HUES48 (cell line): Measurements from ENCODE around the gene IFITM1.
A peak's percentile ranks its signal among the peaks of the same experiment; 100 is the strongest.
"Not testable (repeated sequence)": the region's sequence is repeated elsewhere in the genome, so short reads cannot be mapped to it uniquely, and the experiment has no call there.

Experiments
- H3K27ac ChIP-seq: one replicate; pipeline ENCODE4 v1.7.0; 2013; ENCODE audit warnings: low read depth, low read length, inconsistent platforms
- H3K27me3 ChIP-seq: 2 replicates; pipeline ENCODE4 v1.6.1; 2013; ENCODE audit warnings: mild to moderate bottlenecking, low read length; ENCODE audit not compliant: control insufficient read depth, insufficient read depth
- H3K36me3 ChIP-seq: 2 replicates; pipeline ENCODE4 v1.6.1; 2013; ENCODE audit warnings: low read length; ENCODE audit not compliant: control insufficient read depth, insufficient read depth
- H3K4me1 ChIP-seq: 2 replicates; pipeline ENCODE4 v1.6.1; 2013; ENCODE audit warnings: mild to moderate bottlenecking, low read length; ENCODE audit not compliant: control insufficient read depth, insufficient read depth
- H3K4me3 ChIP-seq: 2 replicates; pipeline ENCODE4 v1.5.1; 2013; ENCODE audit warnings: mild to moderate bottlenecking, low read depth, low read length
- H3K9ac ChIP-seq: 2 replicates; pipeline ENCODE4 v1.6.1; 2013; ENCODE audit warnings: mild to moderate bottlenecking, low read depth, low read length, moderate library complexity
- H3K9me3 ChIP-seq: 2 replicates; pipeline ENCODE4 v1.6.1; 2013; ENCODE audit warnings: low read length; ENCODE audit not compliant: control insufficient read depth, insufficient read depth

IFITM1 gene

DNA sequence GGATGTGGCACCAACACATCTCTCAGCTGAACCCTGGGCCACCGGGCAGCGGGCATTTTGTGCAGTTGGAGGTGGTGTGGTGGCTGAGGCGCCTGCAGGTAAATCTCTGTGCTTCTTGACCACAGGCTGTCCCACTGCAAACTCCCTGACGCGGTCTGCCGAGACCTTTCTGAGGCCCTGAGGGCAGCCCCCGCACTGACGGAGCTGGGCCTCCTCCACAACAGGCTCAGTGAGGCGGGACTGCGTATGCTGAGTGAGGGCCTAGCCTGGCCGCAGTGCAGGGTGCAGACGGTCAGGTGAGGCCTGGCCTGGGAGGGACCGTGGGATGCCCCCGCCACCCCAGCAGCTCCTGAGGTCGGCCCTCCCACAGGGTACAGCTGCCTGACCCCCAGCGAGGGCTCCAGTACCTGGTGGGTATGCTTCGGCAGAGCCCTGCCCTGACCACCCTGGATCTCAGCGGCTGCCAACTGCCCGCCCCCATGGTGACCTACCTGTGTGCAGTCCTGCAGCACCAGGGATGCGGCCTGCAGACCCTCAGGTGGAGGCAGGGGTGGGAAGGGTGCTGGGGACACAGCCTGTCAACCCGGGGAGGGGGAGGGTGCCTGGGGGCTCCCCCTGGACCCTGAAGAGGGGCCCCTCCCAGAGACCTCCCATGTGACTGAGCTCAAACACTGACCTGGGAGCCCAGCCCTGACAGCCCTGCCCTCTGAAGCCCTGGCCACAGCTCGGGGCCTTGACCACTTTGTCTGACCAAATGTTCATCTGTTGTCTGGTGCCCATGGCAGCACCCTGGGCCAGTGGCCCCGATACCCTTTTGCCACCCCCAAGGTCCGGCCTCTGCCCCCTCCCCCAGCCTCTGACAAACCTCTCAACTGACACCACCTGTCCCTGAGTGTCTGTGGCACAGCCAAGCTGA is 29.5 kb upstream of the IFITM1 start:
- Histone ChIP-seq H3K4me1 (peaks cover under 1% of the 10 kb centered on the region), H3K9ac (no peak overlapping the region), H3K27ac (no peak overlapping the region), H3K36me3 (no peaks in the 10 kb centered on the region), H3K9me3 (no peaks in the 10 kb centered on the region), H3K27me3 (peaks cover 68% of the 10 kb centered on the region), H3K4me3 (no peak overlapping the region)

DNA sequence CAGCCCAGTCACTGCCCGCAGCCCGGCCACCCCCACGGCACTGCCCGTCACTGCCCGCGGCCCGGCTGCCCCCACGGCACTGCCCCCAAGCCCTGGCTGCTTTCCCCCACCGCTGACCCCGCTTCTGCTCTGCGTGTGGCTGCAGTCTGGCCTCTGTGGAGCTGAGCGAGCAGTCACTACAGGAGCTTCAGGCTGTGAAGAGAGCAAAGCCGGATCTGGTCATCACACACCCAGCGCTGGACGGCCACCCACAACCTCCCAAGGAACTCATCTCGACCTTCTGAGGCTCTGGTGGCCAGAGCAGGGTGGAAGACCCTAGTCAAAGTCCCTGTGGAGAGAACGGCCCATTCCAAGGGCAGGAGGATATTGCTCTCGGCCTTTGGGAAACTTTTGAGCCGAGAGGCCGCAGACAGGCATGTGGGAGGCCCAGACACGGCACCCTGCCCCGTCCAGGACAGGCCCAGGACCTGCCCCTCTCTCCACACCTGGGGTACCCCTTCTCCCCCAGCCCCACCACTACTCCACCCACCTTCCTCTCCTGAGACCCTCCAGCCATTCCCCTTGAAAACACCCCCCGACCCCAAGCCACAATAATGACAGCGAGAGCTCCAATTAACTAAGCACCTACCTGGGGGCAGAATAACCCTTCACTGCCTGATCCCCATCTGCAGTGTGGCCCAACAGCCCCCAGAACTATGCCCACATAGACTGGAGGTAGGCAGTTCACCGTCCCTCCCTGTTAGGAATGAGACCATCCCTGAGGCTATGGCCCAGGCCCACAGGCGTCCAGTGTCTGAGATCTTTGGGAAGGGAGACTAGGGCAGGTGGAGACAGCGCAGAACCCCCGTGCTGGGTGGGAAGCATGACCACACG is 28.6 kb upstream of the IFITM1 start:
- H3K4me1 ChIP-seq = peaks cover 6% of the 10 kb centered on the region

DNA sequence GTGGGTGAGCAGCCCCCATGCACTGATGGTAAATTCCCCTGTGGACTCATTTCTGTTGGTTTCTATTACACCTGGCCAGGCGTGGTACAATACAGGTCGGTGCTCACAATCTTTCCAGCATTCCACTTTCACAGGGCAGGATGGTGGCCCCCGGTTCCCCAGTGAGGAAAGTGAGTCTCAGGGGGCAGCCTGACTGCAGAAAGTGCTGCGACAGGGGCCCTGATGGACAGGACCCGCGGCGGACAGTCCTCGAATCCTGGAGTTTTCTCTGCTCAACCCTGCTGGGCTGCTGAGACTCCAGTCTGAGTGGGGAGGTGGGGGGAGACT is 28.0 kb upstream of the IFITM1 start:
- H3K9ac ChIP-seq = no peak overlapping the region
- H3K9me3 ChIP-seq = no peaks in the 10 kb centered on the region
- peaks cover 7% of the 10 kb centered on the region for H3K4me1 ChIP-seq
- no peak overlapping the region for H3K4me3 ChIP-seq
- peaks cover 53% of the 10 kb centered on the region for H3K27me3 ChIP-seq
- H3K27ac ChIP-seq = no peak overlapping the region
- 0 out of 2 replicates have a peak, but pooled peaks cover 6% of the 10 kb centered on the region for H3K36me3 ChIP-seq

More for the DNA sequence above, 28.6 kb upstream of the IFITM1 start:
- Histone ChIP-seq H3K4me3 (no peak overlapping the region), H3K27me3 (peaks cover 59% of the 10 kb centered on the region), H3K36me3 (no peaks in the 10 kb centered on the region), H3K9me3 (no peaks in the 10 kb centered on the region), H3K27ac (no peak overlapping the region), H3K9ac (no peak overlapping the region)

DNA sequence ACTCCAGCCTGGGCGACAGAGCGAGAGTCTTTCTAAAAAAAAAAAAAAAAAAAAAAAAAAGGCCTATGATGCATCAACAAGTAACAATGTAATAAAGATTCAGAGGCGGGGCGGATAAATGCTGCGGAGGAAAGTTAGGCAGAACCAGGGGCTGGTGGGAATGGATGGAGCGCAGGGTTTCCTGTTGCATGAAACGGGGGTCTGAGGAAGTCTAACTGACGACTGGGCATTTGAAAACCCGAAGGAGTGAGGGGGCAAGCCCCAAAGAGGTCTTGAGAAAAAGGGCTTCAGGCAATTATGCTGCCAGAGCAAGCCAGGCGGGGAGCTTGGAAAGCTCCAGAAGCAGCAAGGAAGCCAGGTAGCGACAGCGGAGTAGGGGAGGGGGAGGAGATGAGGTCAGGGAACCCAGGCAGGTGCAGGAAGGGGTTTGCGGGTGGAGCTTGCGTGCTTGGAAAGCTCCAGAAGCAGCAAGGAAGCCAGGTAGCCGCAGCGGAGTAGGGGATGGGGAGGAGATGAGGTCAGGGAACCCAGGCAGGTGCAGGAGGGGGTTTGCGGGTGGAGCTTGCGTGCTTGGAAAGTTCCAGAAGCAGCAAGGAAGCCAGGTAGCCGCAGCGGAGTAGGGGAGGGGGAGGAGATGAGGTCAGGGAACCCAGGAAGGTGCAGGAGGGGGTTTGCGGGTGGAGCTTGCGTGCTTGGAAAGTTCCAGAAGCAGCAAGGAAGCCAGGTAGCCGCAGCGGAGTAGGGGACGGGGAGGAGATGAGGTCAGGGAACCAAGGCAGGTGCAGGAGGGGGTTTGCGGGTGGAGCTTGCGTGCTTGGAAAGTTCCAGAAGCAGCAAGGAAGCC is 26.6 kb upstream of the IFITM1 start:
- Histone ChIP-seq H3K4me1 (peaks cover 13% of the 10 kb centered on the region), H3K27me3 (peaks cover 40% of the 10 kb centered on the region)
- H3K36me3 ChIP-seq, H3K9ac ChIP-seq, H3K27ac ChIP-seq, H3K4me3 ChIP-seq, H3K9me3 ChIP-seq: not testable (repeated sequence)

GRCh38 chr11:287821-288477 is 25.9 kb upstream of the IFITM1 start:
- no peak overlapping the region for H3K27ac ChIP-seq
- peaks cover 12% of the 10 kb centered on the region for H3K36me3 ChIP-seq
- no peak overlapping the region for H3K9ac ChIP-seq

GRCh38 chr11:288478-289397 is 25.1 kb upstream of the IFITM1 start, which contains the start of gene PGGHG:
TSS of gene PGGHG (plus strand) at chr11:289126. CDS start at chr11:289817, 691 bp downstream.
- peaks cover 27% of the 10 kb centered on the region for H3K27me3 ChIP-seq
- H3K27ac ChIP-seq = no peak within 1 kb of the TSS
- H3K9ac ChIP-seq = no peak within 1 kb of the TSS

More at GRCh38 chr11:287821-288477, 25.9 kb upstream of the IFITM1 start:
- H3K9me3 ChIP-seq = no peaks in the 10 kb centered on the region
- peaks cover 32% of the 10 kb centered on the region for H3K27me3 ChIP-seq
- peak overlapping the region; percentile 49 for H3K4me3 ChIP-seq
- peaks cover 13% of the 10 kb centered on the region for H3K4me1 ChIP-seq

DNA sequence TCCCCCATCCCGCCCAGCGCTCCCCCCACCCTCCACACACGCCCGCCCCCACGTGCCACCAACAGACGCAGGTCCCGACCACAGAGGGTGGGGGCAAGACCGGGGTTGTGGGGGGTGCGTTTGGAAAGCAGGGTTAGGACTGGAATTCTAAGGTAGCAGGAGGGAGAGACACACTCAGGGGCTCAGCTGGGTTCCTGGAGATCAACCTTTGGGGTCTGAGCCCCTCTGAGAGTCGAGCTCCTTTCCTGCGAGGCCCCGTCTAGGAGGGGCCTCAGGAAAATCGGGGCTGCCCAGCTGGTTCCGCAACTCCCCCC is 24.5 kb upstream of the IFITM1 start:
- Histone ChIP-seq H3K9me3 (no peaks in the 10 kb centered on the region), H3K27ac (no peak overlapping the region), H3K9ac (no peak overlapping the region), H3K36me3 (peaks cover 26% of the 10 kb centered on the region), H3K4me3 (peak overlapping the region; percentile 37; the same call in 1 of the 2 replicates), H3K4me1 (peaks cover 13% of the 10 kb centered on the region), H3K27me3 (peaks cover 26% of the 10 kb centered on the region)

More at GRCh38 chr11:288478-289397, 25.1 kb upstream of the IFITM1 start, which contains the start of gene PGGHG:
- Histone ChIP-seq H3K36me3 (peaks cover 20% of the 10 kb centered on the region), H3K9me3 (no peaks in the 10 kb centered on the region), H3K4me1 (peaks cover 13% of the 10 kb centered on the region), H3K4me3 (peak within 1 kb of the TSS; percentile 49)

DNA sequence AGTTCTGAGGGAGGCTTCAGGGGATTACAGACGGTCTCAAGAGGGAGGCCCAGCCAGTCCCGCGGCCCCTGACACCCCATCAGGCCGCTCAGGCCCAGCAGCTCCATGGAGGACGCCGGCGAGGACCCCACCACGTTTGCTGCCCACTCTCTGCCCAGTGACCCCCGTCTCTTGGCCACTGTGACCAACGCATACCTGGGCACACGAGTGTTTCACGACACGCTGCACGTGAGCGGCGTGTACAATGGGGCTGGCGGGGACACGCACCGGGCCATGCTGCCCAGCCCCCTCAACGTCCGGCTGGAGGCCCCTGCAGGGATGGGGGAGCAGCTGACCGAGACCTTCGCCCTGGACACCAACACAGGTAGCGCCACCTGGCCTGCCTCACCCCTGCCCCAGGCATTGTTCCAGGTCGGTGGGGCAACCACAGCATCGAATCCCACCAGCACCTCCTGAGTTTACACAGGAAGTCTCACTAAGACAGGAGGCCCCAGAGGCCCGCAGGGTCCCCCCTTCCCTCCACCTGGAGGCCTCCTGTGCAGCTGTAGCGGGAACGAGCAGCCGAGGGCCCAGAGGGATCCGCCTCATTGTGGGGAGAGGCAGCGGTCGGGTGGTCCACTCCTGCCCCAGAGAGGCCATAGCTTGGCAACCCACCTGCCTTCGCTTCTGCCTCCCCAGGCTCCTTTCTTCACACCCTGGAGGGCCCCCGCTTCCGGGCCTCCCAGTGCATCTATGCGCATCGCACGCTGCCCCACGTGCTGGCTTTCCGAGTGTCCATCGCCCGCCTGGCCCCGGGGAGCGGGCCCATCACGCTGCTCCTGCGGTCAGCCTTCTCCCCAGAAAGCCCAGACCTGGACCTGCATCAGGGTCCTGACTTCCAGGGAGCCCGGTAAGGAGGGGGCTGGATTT is 23.9 kb upstream of the IFITM1 start:
- Histone ChIP-seq H3K36me3 (peaks cover 31% of the 10 kb centered on the region), H3K9me3 (no peaks in the 10 kb centered on the region), H3K4me1 (peaks cover 13% of the 10 kb centered on the region), H3K9ac (no peak overlapping the region), H3K27me3 (peaks cover 26% of the 10 kb centered on the region), H3K27ac (no peak overlapping the region), H3K4me3 (peak overlapping the region; percentile 37; the same call in 1 of the 2 replicates)
